SIG-M5 treated with dmso at 0.1 percent for 504 hours (cell line): ENCODE results near the gene CLIP1.
A peak's percentile ranks its signal among the peaks of the same experiment; 100 is the strongest.
"Not testable (repeated sequence)": the region's sequence is repeated elsewhere in the genome, so short reads cannot be mapped to it uniquely, and the experiment has no call there.

Experiments
- DNase-seq: peaks from one replicate; lab custom pipeline; 2025; ENCODE audit not compliant: unreplicated experiment; lab: John Stamatoyannopoulos, UW

CLIP1 gene

DNA sequence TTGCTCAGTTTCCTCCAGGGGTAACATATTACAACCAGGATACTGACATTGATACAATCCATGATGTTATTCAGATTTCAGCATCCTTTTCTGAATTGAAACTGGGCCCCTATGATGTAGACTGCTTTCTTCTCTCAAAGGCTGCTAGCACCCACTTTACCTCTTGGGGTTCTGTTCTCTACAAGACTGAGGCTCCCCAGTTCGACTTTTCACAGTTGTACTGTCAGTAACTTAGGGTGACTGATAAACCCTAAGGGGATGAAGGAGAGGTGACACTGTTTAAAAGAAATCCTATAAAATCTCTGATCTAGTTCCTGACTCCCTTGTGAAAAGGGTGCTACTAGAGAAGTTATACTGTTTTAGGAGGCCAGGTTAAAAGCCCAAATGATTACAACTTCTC, 157.0 kb downstream of the CLIP1 start:
- no peak for DNase-seq

DNA sequence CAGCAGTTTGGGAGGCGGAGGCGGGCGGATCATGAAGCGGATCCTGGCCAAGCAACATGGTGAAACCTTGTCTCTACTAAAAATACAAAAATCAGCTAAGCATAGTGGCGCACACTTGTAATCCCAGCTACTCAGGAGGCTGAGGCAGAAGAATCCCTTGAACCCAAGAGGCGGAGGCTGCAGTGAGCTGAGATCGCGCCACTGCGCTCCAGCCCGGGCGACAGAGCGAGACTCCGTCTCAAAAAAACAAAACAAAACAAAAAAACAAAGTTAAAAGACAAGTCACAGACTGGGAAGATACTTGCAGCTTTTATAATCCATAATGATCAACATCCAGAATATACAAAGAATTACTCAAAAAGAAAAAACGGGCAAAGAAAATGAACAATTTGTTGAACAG, 161.7 kb downstream of the CLIP1 start:
- not testable (repeated sequence) for DNase-seq

DNA sequence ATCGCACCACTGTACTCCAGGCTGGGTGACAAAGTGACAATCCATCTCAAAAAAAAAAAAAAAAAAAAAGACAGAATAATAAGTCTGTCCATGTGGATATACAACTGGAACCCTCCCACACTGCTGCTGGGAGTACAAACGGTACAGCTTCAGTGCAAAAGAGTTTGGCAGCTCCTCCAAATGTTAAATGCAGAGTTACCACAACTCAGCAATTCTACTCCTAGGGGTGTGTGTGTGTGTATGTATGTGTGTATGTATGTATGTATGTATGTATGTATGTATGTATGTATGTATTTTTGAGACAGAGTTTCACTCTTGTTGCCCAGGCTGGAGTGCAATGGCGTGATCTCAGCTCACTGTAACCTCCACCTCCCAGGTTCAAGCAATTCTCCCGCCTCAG, 163.5 kb downstream of the CLIP1 start:
- not testable (repeated sequence) for DNase-seq

DNA sequence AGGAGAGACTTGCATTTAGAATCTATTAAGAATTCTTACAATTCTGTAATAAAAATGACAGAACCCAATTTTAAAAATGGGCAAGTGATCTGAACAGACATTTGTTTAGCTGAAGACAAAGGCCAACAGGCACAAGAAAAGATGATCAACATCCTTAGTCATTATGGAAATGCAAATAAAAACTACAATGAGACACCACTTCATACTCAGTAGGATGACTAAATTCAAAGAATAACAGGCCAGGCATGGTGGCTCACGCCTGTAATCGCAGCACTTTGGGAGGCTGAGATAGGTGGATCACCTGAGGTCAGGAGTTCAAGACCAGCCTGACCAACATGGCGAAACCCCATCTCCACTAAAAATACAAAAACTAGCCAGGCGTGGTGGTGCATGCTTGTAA, 164.0 kb downstream of the CLIP1 start:
- not testable (repeated sequence) for DNase-seq

DNA sequence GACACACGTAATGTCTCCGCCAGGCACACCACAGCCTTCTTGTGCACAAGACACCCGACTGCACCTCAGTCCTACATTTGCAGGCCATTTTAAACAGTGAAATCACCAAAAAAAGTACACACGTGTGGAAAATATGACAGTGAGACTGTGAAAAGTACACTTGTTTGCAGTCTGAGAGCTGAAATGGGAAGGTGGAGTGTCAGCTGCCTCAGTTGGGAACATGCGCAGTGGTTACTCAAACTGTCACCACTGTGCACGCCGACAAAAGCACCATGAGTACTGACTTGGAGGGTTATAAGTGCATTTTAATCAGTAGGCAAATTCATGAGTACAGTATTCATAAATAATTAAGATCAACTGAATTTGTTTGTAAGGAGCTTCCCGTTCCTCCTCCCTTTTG, 171.9 kb downstream of the CLIP1 start:
- no peak for DNase-seq

DNA sequence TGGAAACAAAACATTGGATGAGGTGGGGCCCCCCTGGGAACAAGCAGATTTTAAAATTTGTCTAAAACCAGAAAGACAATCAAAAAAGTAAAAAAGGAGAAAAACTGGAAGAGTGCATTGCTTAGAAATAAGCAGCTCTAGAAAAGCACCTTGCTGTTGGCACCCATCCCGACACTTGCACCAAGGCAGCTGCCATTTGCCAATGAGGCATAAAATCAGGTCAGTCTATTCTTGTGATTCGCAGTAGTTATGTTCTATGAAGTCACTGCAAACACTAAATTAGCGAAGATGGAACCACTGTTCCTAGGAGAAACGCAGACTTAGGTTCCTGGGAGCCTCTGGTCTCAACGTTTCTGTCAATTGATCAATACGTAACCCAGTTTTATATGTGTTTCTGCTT, 172.4 kb downstream of the CLIP1 start:
- DNase-seq: no peak

DNA sequence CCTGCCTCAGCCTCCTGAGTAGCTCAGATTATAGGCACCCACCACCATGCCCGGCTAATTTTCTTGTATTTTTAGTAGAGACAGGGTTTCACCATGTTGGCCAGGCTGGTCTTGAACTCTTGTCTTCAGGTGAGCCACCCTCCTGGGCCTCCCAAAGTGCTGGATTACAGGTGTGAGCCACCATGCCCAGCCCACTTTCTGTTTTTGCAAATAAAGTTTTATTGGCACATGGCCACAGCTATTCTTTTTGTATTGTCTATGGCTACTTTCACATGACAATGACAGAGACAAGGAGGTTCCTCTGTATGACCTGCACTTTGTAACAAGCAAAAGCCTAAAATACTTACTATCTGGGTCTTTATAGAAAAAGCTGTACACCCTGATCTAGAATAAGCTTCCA, 176.9 kb downstream of the CLIP1 start:
- no peak for DNase-seq

DNA sequence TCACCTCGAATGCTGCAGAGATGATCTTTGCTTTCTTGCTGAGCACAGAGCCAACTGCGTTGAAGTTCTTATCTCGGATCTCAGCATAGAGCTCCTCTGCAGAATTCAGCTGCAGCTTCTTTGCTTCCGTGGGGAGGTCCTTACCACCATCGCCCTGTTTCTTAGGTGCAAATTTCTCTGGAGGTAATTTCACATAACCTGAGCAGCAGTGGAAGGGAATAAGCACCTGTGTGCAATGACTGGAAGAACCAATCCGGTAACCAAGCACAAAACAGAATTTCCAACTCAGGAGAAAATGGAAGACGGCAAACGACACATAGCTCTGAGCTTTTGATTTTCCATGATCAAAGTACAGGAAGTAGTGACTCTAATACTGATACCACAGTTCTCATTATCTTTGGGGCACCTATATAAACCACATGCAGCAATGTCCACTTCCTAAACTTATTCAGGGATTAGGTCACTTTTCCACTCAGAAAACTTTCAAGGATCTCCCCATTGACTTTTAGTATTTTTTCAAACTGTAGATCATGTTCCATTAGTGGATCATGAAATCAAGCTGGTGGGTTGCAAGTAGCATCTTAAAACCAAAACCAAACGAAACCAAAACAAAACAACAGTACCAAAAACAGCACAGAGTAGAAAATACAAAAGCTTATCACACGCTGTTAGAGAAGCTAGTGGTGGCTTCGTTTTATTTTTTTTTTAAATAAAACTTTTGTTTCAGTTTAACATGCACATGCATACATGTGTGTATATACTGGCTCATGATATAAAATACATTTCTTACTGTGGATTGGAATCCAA, 177.7 kb downstream of the CLIP1 start:
- no peak for DNase-seq

DNA sequence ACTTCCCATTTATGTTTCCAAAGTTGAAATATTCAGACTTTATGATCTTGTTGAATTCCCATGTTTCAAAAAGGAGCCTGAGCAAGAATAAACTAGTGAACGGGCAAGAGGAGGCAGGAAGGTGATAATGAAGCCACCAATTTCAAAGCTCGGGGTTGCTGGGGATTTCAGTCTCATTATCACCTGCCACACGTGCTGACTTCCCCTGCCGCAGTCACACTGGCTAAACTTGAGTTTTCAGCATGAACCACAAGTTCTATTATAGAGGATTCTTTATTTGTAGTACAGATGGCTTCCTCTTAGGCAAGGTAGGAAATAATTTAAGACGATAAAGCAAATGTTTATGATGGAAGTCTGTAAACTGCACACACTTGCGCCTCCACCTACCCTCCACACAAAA, 178.5 kb downstream of the CLIP1 start:
- no peak for DNase-seq

DNA sequence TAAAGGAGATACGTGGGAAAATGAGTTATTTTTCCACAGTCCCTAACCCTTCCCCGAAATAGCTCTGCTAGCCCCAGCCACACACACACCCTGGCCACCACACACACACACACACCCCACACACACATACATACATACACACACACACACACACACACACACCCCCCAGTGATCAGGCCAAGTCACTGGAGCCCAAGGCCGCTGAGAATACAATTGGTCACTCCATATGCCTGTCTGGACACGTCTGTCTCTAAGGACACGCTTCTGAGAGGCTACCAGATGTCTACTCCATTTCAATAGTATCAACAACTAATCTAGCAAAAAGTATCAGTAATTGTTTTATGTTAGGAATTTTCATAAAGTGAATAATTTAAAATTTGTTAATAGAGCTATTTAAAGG, 183.6 kb downstream of the CLIP1 start:
- no peak for DNase-seq

DNA sequence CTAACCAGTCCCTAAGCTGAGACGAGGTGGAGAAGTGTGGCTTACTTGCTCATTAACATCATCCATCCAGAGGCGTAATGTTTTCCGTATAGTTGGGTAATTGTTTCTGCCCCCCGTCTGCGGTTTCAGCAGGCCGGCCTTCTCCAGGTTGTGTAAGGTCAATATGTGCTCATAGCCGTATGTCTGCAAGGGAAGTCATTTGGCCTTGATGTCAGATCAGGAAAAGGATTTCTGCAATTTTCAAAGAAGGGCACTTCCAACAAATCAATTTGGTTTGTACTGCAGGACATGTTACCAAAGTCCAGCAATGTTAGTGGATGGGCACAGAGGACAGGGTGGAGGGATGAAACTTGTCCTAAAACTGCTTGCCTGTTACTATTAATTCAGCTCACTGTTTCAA, 186.7 kb downstream of the CLIP1 start:
- DNase-seq: peak; percentile 73

DNA sequence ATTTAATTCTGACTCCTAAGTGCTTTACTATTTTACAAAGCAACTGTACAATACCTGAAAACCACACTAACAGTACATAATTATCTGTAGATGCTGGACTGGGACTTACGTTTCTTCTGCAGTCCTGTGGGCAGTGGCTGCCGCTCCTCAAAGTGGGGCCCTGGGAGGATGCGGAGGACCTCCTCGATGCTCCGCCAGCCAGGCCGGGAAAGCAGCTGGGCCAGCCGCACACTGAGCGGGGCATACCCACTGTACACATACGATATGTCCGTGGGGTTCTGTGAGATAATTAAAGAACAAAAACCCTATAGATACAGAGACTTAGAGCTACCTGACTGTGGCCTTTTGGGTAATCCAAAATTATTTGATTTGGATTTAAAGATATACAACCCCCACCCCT, 189.8 kb downstream of the CLIP1 start:
- no peak for DNase-seq

DNA sequence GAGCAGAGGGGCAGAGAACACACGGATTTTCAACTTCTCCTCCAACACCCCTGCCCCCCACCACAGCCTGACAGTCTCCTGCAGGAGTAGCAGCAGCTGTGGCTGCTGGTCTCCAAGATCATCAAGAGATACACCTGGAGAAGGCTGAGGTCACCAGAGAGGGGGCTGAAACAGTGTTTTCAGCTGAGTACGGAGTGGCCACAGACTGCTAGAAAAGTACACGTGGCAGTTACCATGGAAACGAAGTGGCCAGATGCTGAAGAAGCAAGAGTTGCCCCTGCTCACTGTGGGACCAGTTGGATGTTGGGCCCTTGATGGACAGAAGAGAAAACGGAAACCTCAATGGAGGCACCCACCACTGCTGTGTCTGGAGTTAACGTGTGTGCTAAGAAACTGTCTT, 191.7 kb downstream of the CLIP1 start:
- DNase-seq: no peak

DNA sequence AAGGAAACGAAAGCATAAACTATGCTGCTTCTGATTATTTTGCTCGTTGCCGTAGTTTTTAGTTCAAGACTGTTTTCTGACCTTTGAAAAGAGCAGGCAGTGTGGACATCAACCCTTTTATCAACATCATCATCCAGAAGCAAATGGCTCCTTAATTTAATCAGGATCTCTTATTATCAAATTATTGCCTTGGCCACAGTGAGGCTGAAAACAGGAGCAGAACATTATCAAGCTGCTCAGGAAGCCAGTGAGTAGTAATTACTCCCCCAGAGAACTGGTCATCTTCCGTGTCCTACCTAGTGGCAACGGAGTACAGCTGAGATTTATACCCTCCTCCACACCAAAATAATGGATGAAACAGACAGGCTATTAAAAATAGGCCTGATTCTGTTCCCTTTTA, 194.4 kb downstream of the CLIP1 start:
- no peak for DNase-seq

DNA sequence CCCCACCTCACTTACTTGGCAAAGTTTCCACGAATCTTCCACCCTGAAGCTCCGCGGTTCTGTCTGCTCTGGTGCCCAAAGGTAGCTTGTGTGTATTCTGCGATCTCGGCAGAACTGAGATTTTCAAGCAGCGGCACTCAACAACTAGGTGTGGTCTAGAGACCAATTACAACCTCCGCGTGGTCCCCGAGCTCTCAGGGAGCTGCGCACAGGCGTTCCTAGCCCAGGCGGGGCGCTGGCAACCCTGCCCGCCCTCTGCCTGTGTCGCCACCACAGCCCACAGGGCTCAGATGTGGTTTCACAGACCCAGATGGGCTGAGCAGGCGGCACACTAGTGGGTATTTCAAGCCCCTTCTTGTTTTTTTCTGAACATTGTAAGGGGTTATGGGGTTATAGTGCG, 195.1 kb downstream of the CLIP1 start:
- no peak for DNase-seq

DNA sequence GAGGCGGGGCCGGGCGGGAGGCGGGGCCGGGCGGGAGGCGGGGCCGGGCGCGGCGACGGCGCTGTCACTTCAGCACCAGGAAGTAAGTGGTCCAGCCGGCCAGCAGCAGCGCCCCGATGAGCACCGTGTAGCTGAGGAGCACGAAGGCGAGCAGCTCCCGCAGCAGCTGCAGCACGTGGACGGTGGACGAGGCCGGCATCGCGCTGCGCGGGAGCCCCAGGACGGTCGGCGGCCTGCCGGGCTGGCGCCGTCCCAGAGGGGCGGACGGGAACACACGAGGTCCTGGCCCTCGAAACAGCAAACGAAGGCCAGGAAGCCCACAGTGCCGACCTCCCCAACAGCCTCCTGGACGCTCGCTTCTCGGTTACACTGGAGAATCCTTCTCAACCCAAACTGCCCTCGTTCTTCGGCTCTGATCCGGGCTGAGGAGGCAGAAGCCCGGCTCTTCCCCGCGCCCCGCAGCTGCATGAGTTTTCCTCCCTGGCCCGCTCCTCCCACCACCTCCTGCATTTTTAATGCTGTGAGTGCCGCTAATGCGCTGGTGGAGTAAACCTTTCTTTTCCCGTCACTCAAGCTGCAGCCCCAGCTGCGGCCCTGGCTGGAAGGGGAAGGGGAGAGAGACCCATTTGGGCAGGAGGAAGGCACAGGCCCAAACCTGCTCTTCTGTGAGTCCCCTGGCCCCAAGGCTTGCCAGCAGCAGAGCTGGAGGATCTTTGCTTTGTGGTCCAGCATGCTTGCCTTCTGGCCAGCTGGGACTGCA, 195.9 kb downstream of the CLIP1 start:
- no peak for DNase-seq

DNA sequence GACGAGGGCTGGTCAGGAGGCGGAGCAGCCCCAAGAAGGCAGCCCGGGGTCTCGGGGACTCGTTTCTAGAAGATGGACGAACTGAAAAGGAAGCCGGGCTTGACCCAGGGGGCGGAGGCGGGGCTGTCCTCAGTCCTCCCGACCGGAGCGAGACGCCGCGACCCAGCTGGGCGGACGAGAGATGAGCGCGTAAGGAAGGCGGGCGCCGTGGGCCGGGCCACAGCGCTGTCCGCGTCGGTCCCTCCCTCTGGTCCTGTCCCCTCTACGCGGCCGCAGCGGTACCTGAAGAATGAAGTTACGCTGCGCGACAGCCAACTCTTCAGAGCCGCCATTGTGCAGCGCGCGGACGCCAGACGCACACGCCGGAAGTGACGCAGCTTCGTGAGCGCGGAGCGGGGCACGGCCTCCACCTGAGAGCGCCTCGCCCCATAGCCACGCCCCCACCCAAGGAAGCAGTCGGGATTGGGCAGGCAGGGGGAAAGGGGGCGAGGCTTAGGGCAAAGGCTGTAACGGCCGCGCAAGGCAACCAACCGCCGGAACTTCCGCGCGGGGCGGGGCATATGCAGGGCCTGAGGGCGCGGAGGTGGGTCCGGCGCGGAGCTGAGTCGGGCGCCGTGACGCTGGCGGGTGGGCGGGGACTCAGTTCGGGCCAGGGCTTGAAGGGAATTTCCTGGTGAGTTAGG, 196.6 kb downstream of the CLIP1 start, which contains the start of gene DIABLO:
DIABLO (minus strand) TSS at position 370 of the 683 bp plus-strand sequence; CDS start at position 332, 38 bp downstream.
- DNase-seq: peak; percentile 99
